H1 (cell line): ENCODE data around the gene OGDH.

Source experiments
- CHD2 ChIP-seq: IDR thresholded peaks from 2 replicates; pipeline ENCODE4 v1.6.1; 2012; ENCODE audit warnings: low read length, improper control_type of control experiment
- CTCF ChIP-seq, 3 experiments: IDR thresholded peaks; 1 replicate in 2 of 3; 2 replicates in 1 of 3; pipeline versions ENCODE4 v1.5.1 to v1.6.1; 2011; ENCODE audit warnings: low read length in 3 of 3, mild to moderate bottlenecking in 3 of 3, inconsistent platforms in 2 of 3, low read depth in 1 of 3, moderate library complexity in 1 of 3; ENCODE audit not compliant: insufficient read depth in 1 of 3; ENCODE audit errors: control extremely low read depth in 1 of 3
- E2F6 ChIP-seq: IDR thresholded peaks from 2 replicates; pipeline ENCODE4 v1.6.1; 2012; ENCODE audit warnings: inconsistent platforms
- NANOG ChIP-seq: IDR thresholded peaks from 2 replicates; pipeline ENCODE4 v1.6.1; 2011; ENCODE audit warnings: low read length, low read depth, mild to moderate bottlenecking, inconsistent platforms; ENCODE audit not compliant: insufficient read depth, poor library complexity, severe bottlenecking
- POLR2A ChIP-seq, 2 experiments: IDR thresholded peaks; 1 replicate in 1 of 2; 2 replicates in 1 of 2; pipeline ENCODE4 v1.6.1; 2011; ENCODE audit warnings: low read depth in 2 of 2, low read length in 2 of 2, mild to moderate bottlenecking in 2 of 2; ENCODE audit errors: control extremely low read depth in 1 of 2
- RAD21 ChIP-seq, 2 experiments: IDR thresholded peaks in 1 of 2; conservative IDR thresholded peaks in 1 of 2; 2 replicates each; pipeline ENCODE4 v1.6.1; 2011; ENCODE audit warnings: low read depth in 2 of 2, low read length in 2 of 2, improper control_type of control experiment in 1 of 2, inconsistent platforms in 1 of 2, mild to moderate bottlenecking in 1 of 2, moderate library complexity in 1 of 2
- RBBP5 ChIP-seq: IDR thresholded peaks from 2 replicates; pipeline ENCODE4 v1.7.1; 2012; ENCODE audit warnings: low read depth, mild to moderate bottlenecking, inconsistent platforms, low read length, moderate library complexity, borderline replicate concordance
- SIN3A ChIP-seq, 2 experiments: IDR thresholded peaks in 1 of 2; conservative IDR thresholded peaks in 1 of 2; 2 replicates each; pipeline ENCODE4 v1.6.1; 2011 to 2012; ENCODE audit warnings: low read length in 2 of 2, improper control_type of control experiment in 1 of 2, low read depth in 1 of 2, mild to moderate bottlenecking in 1 of 2
- YY1 ChIP-seq: IDR thresholded peaks from 2 replicates; pipeline ENCODE4 v1.6.1; 2011; ENCODE audit warnings: low read depth, mild to moderate bottlenecking, low read length
- ZNF274 ChIP-seq: IDR thresholded peaks from 2 replicates; pipeline ENCODE4 v1.7.0; 2012; ENCODE audit warnings: low read length, borderline replicate concordance; ENCODE audit errors: extremely low read depth

- no peak for TF ChIP-seq POLR2A (IDR thresholded peaks at IDR 0.05; ENCODE audit: control extremely low read depth in 1 of 2, low read depth in 2 of 2, low read length in 2 of 2)
- TF ChIP-seq CTCF (IDR thresholded peaks at IDR 0.05; ENCODE audit: control extremely low read depth in 1 of 3, insufficient read depth in 1 of 3, low read depth in 1 of 3, low read length in 3 of 3), result no peak
- no peak for TF ChIP-seq ZNF274
- no peak for TF ChIP-seq NANOG
- TF ChIP-seq SIN3A (conservative IDR thresholded peaks at IDR 0.05 in 1 of 2, IDR thresholded peaks at IDR 0.05 in 1 of 2; ENCODE audit: low read depth in 1 of 2, low read length in 2 of 2), result no peak
- no peak for TF ChIP-seq YY1
- TF ChIP-seq RBBP5, result no peak
- no peak for TF ChIP-seq E2F6
- no peak for TF ChIP-seq RAD21 (IDR thresholded peaks at IDR 0.05 in 1 of 2, conservative IDR thresholded peaks at IDR 0.05 in 1 of 2; ENCODE audit: low read depth in 2 of 2, low read length in 2 of 2)
- no peak for TF ChIP-seq CHD2
Observed at GRCh38 chr7:44631458-44632115, 25.2 kb downstream of the OGDH start.
